ENCODE data around the gene AADAC. TPM values are rescaled to one million over a fixed set of nuclear protein-coding genes. Genes with fewer than 3 reads are reported as not detected.

The AADAC gene
- total and polyA plus RNA-seq, 7 donors = 0.14 to 0.71 TPM; not detected in 5

DNA sequence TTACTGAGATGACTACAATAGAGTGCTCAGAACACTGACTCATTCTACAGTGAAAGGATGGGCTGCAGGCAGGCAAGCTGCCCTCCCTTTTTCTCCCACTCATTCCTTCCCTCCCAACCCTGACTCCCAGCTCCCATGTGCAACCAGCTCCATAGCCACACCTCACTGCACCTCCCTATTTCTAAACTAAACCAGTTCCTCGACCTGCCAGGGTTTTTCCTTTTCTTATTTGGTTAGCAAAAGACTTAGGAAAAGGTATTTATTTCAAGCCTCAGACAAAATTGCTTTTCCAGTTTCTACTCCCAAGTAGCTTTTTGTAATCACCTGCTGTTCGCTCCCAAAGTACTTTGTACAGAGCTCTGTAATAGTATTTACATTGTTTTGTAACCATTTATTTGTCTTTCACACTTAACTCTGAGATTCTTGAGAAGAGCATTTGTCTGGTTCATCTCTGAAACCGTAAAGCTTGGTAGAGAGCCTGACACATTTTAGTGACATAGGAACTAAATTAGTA, 2.2 kb downstream of the AADAC start:
- Histone ChIP-seq H3K36me3 (ENCODE audit: insufficient read depth in 1 of 2, low read depth in 1 of 2) (no peaks in the 10 kb centered on the region), H3K27me3 (ENCODE audit: insufficient read depth in 3 of 3, low read length in 2 of 3) (no peaks in the 10 kb centered on the region), H3K27ac (no peak overlapping the region), H3K4me1 (no peaks in the 10 kb centered on the region), H3K4me3 (no peak overlapping the region), H3K9me3 (no peaks in the 10 kb centered on the region)
- ATAC-seq (no peak), DNase-seq (no peak)
- intact Hi-C loops (cut with DNase I) = no loop called here
- TF ChIP-seq, protein P1, sequence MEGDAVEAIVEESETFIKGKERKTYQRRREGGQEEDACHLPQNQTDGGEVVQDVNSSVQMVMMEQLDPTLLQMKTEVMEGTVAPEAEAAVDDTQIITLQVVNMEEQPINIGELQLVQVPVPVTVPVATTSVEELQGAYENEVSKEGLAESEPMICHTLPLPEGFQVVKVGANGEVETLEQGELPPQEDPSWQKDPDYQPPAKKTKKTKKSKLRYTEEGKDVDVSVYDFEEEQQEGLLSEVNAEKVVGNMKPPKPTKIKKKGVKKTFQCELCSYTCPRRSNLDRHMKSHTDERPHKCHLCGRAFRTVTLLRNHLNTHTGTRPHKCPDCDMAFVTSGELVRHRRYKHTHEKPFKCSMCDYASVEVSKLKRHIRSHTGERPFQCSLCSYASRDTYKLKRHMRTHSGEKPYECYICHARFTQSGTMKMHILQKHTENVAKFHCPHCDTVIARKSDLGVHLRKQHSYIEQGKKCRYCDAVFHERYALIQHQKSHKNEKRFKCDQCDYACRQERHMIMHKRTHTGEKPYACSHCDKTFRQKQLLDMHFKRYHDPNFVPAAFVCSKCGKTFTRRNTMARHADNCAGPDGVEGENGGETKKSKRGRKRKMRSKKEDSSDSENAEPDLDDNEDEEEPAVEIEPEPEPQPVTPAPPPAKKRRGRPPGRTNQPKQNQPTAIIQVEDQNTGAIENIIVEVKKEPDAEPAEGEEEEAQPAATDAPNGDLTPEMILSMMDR (IDR thresholded peaks at IDR 0.05) = no peak
- WGBS, 3 donors = 48 to 59% (median 57%) methylated on average over 3 of the region's 3 CpGs

DNA sequence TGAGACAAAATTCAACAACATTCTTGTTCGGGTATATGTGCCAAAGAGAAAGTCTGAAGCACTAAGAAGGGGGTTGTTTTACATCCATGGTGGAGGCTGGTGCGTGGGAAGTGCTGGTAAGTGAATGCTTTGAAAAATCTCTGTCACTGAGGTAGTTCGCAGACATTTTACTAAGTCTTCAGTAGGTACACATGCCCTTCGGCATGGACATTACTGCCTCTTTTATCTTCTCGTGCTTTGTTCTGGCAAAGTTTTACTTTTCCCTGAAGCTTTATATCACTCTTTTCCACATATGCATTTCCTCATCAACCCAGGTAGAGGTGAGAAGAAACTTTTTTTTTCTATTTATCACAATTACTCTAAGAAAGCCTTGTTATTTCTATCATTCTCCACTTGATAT, 3.6 kb downstream of the AADAC start:
- Histone ChIP-seq H3K36me3 (ENCODE audit: insufficient read depth in 1 of 2, low read depth in 1 of 2) (no peaks in the 10 kb centered on the region), H3K4me3 (no peak overlapping the region), H3K9me3 (no peaks in the 10 kb centered on the region), H3K4me1 (no peaks in the 10 kb centered on the region), H3K27me3 (ENCODE audit: insufficient read depth in 3 of 3, low read length in 2 of 3) (no peaks in the 10 kb centered on the region), H3K27ac (no peak overlapping the region)
- intact Hi-C loops (cut with DNase I) = no loop called here
- TF ChIP-seq, protein P1 (IDR thresholded peaks at IDR 0.05) = no peak
- ATAC-seq (no peak), DNase-seq (no peak)
- WGBS, 3 donors = 72 to 81% (median 73%) methylated on average over 5 of the region's 5 CpGs

DNA sequence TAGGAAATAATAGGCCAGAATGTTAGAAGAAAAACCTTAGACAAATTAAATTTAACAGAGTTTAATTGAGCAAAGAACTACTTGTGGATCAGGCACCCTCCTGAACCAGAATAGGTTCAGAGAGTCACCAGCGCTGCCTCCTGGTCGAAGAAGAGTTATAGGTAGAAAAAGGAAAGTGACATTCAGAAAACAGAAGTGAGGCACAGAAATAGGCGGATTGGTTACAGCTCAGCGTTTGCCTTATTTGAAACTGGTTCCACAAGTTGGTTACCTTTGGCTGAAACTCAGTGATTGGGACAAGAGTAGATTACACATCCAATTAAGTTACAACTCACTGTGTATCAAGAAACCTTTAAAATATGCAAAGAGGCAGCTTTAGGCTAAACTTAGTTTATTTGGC, 4.4 kb downstream of the AADAC start:
- ATAC-seq = no peak

DNA sequence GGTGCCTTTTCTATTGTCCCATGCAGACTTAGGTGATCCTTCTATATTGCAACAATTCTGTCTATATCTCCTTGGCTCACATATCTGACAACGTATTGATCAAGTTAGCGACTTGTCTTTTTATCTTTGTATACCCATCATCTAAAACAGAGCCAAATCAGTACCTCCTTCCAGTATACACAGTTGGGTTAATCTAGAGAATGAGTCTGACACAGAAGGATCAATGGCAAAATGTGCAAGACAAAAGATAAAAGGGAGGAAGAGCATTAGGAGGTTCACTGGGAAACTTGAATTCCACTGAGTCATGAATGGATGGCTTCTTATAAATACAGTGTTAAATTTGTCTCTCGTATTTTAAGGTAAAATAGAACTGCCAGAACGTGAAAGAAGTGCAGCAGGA, 6.0 kb downstream of the AADAC start:
- Histone ChIP-seq H3K4me1 (no peaks in the 10 kb centered on the region), H3K36me3 (ENCODE audit: insufficient read depth in 1 of 2, low read depth in 1 of 2) (no peaks in the 10 kb centered on the region), H3K27me3 (ENCODE audit: insufficient read depth in 3 of 3, low read length in 2 of 3) (no peaks in the 10 kb centered on the region), H3K9me3 (no peaks in the 10 kb centered on the region), H3K27ac (no peak overlapping the region), H3K4me3 (no peak overlapping the region)
- 86 to 87% (median 87%) methylated on average over 4 of the region's 4 CpGs for WGBS, 3 donors
- TF ChIP-seq, protein P1 (IDR thresholded peaks at IDR 0.05) = no peak
- DNase-seq (no peak), ATAC-seq (no peak)
- intact Hi-C loops (cut with DNase I) = no loop called here

More for the DNA sequence above, 4.4 kb downstream of the AADAC start:
- Histone ChIP-seq H3K27me3 (ENCODE audit: insufficient read depth in 3 of 3, low read length in 2 of 3) (no peaks in the 10 kb centered on the region), H3K36me3 (ENCODE audit: insufficient read depth in 1 of 2, low read depth in 1 of 2) (no peaks in the 10 kb centered on the region), H3K4me3 (no peak overlapping the region), H3K4me1 (no peaks in the 10 kb centered on the region), H3K27ac (no peak overlapping the region), H3K9me3 (no peaks in the 10 kb centered on the region)
- 87 to 92% (median 90%) methylated on average over 4 of the region's 4 CpGs for WGBS, 3 donors
- DNase-seq = no peak
- TF ChIP-seq, protein P1 (IDR thresholded peaks at IDR 0.05) = no peak
- intact Hi-C loops (cut with DNase I) = no loop called here

DNA sequence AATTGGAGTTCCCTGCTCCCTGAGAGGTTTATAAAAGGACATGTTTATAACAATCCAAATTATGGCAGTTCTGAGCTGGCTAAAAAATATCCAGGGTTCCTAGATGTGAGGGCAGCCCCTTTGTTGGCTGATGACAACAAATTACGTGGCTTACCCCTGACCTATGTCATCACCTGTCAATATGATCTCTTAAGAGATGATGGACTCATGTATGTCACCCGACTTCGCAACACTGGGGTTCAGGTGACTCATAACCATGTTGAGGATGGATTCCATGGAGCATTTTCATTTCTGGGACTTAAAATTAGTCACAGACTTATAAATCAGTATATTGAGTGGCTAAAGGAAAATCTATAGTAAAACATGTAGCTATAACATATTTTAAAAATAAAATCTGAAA, 13.9 kb downstream of the AADAC start:
- Histone ChIP-seq H3K36me3 (ENCODE audit: insufficient read depth in 1 of 2, low read depth in 1 of 2) (no peaks in the 10 kb centered on the region), H3K4me1 (no peaks in the 10 kb centered on the region), H3K27me3 (ENCODE audit: insufficient read depth in 3 of 3, low read length in 2 of 3) (no peaks in the 10 kb centered on the region), H3K4me3 (no peak overlapping the region), H3K27ac (no peak overlapping the region), H3K9me3 (no peaks in the 10 kb centered on the region)
- TF ChIP-seq, protein P1 (IDR thresholded peaks at IDR 0.05) = no peak
- intact Hi-C loops (cut with DNase I) = no loop called here
- WGBS, 3 donors = 81 to 85% (median 84%) methylated on average over 3 of the region's 3 CpGs
- no peak for DNase-seq
- ATAC-seq = no peak
